Measurements from ENCODE around the gene ZNF629. TPM values are rescaled to one million over a fixed set of nuclear protein-coding genes. Genes with fewer than 3 reads are reported as not detected.

Gene ZNF629
- total and polyA plus RNA-seq, 2 of the 4 experiments (the other 2 are of a cell fraction) = 7.3 to 9.1 TPM

GRCh38 chr16:30766206-30766932 is 20.6 kb downstream of the ZNF629 start:
- H3K27me3 ChIP-seq (ENCODE audit: control insufficient read depth, insufficient read depth, low read length) = no peaks in the 10 kb centered on the region
- peaks cover 7% of the 10 kb centered on the region for H3K4me1 ChIP-seq (ENCODE audit: control insufficient read depth, insufficient read depth, low read length)
- ATAC-seq (ENCODE audit: low read depth) = no peak
- in situ Hi-C loops (cut with MboI; ENCODE audit: low sequenced_read_pairs) = no loop called here
- no peaks in the 10 kb centered on the region for H3K9me3 ChIP-seq (ENCODE audit: control insufficient read depth, insufficient read depth, low read length)
- no peak overlapping the region for H3K4ac ChIP-seq (ENCODE audit: low read depth, low read length)
- no peak overlapping the region for H3K4me3 ChIP-seq (ENCODE audit: insufficient read depth, low read depth, low read length)
- H2BK20ac ChIP-seq (ENCODE audit: low read depth, low read length) = no peak overlapping the region
- no peak overlapping the region for H2AK5ac ChIP-seq (ENCODE audit: low read depth, low read length)
- peaks cover 21% of the 10 kb centered on the region for H4K20me1 ChIP-seq (ENCODE audit: insufficient read depth, low read length)
- TF ChIP-seq CHD1 (IDR thresholded peaks at IDR 0.05; ENCODE audit: low read depth, low read length) = no peak
- no peak for TF ChIP-seq RCOR1 (IDR thresholded peaks at IDR 0.05; ENCODE audit: insufficient replicate concordance, low read length)
- TF ChIP-seq SMC3 (IDR thresholded peaks at IDR 0.05; ENCODE audit: low read depth, low read length) = no peak
- TF ChIP-seq MAFK (IDR thresholded peaks at IDR 0.05; ENCODE audit: low read depth, low read length) = no peak
- TF ChIP-seq CEBPB (IDR thresholded peaks at IDR 0.05; ENCODE audit: low read depth, low read length) = no peak
- H3K18ac ChIP-seq (ENCODE audit: low read depth, low read length) = no peak overlapping the region
- H3K9ac ChIP-seq (ENCODE audit: low read depth, low read length) = no peak overlapping the region
- intact Hi-C loops (cut with micrococcal nuclease) = no loop called here
- no TSS peak for BruUV-seq (replicated peaks)
- peak overlapping the region; percentile 19 for H2AK9ac ChIP-seq (replicated peaks; ENCODE audit: low read depth, low read length, poor library complexity)
- H2BK15ac ChIP-seq (ENCODE audit: low read depth, low read length) = no peak overlapping the region
- no peak overlapping the region for H2AFZ ChIP-seq (replicated peaks; ENCODE audit: low read length, poor library complexity)
- no peak overlapping the region for H3K4me2 ChIP-seq (ENCODE audit: low read depth, low read length)
- H3K36me3 ChIP-seq (ENCODE audit: control insufficient read depth, insufficient read depth, low read length) = peaks cover 64% of the 10 kb centered on the region
- H4K91ac ChIP-seq (ENCODE audit: insufficient read depth, low read depth, low read length) = no peak overlapping the region
- no peak overlapping the region for H3K23ac ChIP-seq (ENCODE audit: low read depth, low read length)
- no peaks in the 10 kb centered on the region for H3K9me1 ChIP-seq (ENCODE audit: insufficient read depth, low read length)
- dilution Hi-C loops (cut with HindIII; ENCODE audit: low sequenced_read_pairs, unreplicated experiment) = no loop called here
- ChIA-PET CTCF (no interaction called here), POLR2A (ENCODE audit: unreplicated experiment) (no interaction called here)
- H2BK5ac ChIP-seq (ENCODE audit: low read depth, low read length, poor library complexity, severe bottlenecking) = no peak overlapping the region
- H3K56ac ChIP-seq (ENCODE audit: extremely low read depth, insufficient read depth, low read length) = no peak overlapping the region
- WGBS, 2 experiments (ENCODE audit: extremely low coverage in 2 of 2, insufficient read length in 1 of 2) = 93% methylated on average over 21 of the region's 29 CpGs; no CpG with 5 or more reads in 1 of the 2 experiments
- DNase-seq = no peak
- peaks cover 24 to 63% of the 10 kb centered on the region in 2 experiments for H3K79me1 ChIP-seq (ENCODE audit: low read depth in 1 of 2, low read length in 2 of 2)
- H4K5ac ChIP-seq (ENCODE audit: low read depth, low read length) = no peak overlapping the region
- no peak overlapping the region for H3K14ac ChIP-seq (replicated peaks; ENCODE audit: low read depth, low read length)
- no peak overlapping the region for H4K8ac ChIP-seq (ENCODE audit: low read depth in 2 of 2, low read length in 2 of 2)
- H3K27ac ChIP-seq (ENCODE audit: insufficient read depth, low read length) = no peak overlapping the region
- no peak overlapping the region for H2BK120ac ChIP-seq (ENCODE audit: low read depth, low read length)

Measured in IMR-90 (cell line).